ENCODE measurements around the gene LRP5.
"Not testable (repeated sequence)": the region's sequence is repeated elsewhere in the genome, so short reads cannot be mapped to it uniquely, and the experiment has no call there.

The LRP5 gene

GRCh38 chr11:68431984-68432645, 119.7 kb downstream of the LRP5 start:
- H3K4me1 ChIP-seq = peaks cover 68% of the 10 kb centered on the region
- peak overlapping the region; percentile 74 for H3K27ac ChIP-seq
- 0 out of 2 replicates have a peak, but pooled peaks have one; percentile 14 for TF ChIP-seq Cebpa-rat (IDR thresholded peaks at IDR 0.05)
- H3K27me3 ChIP-seq = no peaks in the 10 kb centered on the region; the same call in 1 of the 2 replicates
- peaks cover 100% of the 10 kb centered on the region for H3K36me3 ChIP-seq
- H3K9me3 ChIP-seq = peaks cover 30% of the 10 kb centered on the region
- peak overlapping the region; percentile 91 for H3K4me2 ChIP-seq
- peaks cover 72% of the 10 kb centered on the region for H4K20me1 ChIP-seq
- peak overlapping the region; percentile 64 for H3K9ac ChIP-seq
- peak overlapping the region; percentile 17; the same call in 1 of the 2 replicates for H3K4me3 ChIP-seq

GRCh38 chr11:68432874-68433273, 120.5 kb downstream of the LRP5 start:
- TF ChIP-seq Cebpa-rat (IDR thresholded peaks at IDR 0.05) = no peak
- H3K9me3 ChIP-seq = peaks cover 22% of the 10 kb centered on the region
- H3K4me1 ChIP-seq = peaks cover 76% of the 10 kb centered on the region
- H3K36me3 ChIP-seq = peaks cover 98% of the 10 kb centered on the region
- H3K27ac ChIP-seq = peak overlapping the region; percentile 74; the same call in 1 of the 2 replicates
- H3K27me3 ChIP-seq = no peaks in the 10 kb centered on the region; the same call in 1 of the 2 replicates
- H3K4me2 ChIP-seq = peak overlapping the region; percentile 91
- peak overlapping the region; percentile 64 for H3K9ac ChIP-seq
- peak overlapping the region; percentile 17; the same call in 1 of the 2 replicates for H3K4me3 ChIP-seq
- peaks cover 79% of the 10 kb centered on the region for H4K20me1 ChIP-seq

GRCh38 chr11:68433541-68433940, 121.2 kb downstream of the LRP5 start:
- Histone ChIP-seq H3K4me2 (peak overlapping the region; percentile 91), H3K4me1 (peaks cover 83% of the 10 kb centered on the region), H3K4me3 (no peak overlapping the region), H3K27me3 (no peaks in the 10 kb centered on the region; the same call in 1 of the 2 replicates), H4K20me1 (peaks cover 86% of the 10 kb centered on the region), H3K36me3 (peaks cover 98% of the 10 kb centered on the region), H3K9ac (no peak overlapping the region), H3K9me3 (peaks cover 16% of the 10 kb centered on the region), H3K27ac (peak overlapping the region; percentile 20; the same call in 1 of the 2 replicates)
- no peak for TF ChIP-seq Cebpa-rat (IDR thresholded peaks at IDR 0.05)

DNA sequence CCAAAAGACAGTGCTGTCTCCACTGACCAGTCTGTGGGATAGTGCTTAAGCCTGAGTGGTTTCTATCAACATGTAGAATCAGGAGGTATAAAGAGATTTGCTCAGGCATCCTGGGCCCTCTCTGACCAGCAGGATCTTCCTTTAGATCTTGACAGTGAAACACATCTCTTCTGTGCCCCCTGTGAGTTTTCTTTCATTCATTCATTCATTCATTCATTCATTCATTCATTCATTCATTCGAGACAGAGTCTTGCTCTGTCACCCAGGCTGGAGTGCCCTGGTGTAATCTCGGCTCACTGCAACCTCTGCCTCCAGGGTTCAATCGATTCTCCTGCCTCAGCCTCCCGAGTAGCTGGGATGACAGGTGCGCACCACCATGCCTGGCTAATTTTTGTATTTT, 121.8 kb downstream of the LRP5 start:
- H3K36me3 ChIP-seq = peaks cover 98% of the 10 kb centered on the region
- peaks cover 89% of the 10 kb centered on the region for H3K4me1 ChIP-seq
- peaks cover 92% of the 10 kb centered on the region for H4K20me1 ChIP-seq
- not testable (repeated sequence) for H3K9me3 ChIP-seq, H3K9ac ChIP-seq, H3K4me2 ChIP-seq, H3K27me3 ChIP-seq, H3K4me3 ChIP-seq
- 0 out of 2 replicates have a peak overlapping the region, but pooled peaks have one; percentile 20 for H3K27ac ChIP-seq

DNA sequence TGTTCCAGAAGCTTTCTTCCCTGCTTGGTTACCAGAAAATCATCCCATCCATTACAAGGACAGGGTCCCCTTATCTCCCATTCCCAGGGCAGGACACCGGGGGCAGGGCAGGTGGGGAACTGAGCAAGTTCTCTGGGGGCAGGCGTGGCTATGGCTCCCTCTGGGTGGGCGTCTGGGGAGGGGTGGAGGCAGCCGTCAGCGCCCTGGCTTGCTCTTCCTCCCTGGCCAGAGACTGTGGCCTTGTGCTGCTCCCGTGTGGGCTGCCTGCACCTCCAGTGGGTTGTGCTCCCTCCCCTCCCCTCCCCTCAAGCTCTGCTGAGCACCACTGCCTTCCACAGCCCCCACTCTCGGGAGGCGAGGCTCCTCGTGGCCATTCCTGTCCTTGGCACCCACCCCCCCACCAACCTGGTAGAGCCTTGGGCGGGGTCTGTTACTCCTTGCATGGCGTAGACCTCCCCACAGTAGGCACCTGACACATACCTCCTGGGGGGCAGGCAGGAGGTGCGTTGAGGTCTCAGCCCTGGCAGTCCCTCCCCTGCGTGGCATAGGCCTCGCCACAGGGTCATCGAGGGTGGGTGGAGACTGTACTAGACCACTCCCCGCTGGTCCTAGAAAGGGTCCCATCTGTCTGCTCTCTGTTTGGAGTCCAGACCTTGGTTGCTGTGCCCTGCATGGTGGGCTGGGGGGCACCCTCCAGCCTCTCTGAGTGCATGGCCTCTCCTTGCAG, 123.9 kb downstream of the LRP5 start:
- peaks cover 92% of the 10 kb centered on the region for H3K36me3 ChIP-seq
- H3K27ac ChIP-seq = peak overlapping the region; percentile 68
- peaks cover 98% of the 10 kb centered on the region for H4K20me1 ChIP-seq
- no peaks in the 10 kb centered on the region for H3K27me3 ChIP-seq
- H3K4me1 ChIP-seq = peaks cover 96% of the 10 kb centered on the region
- no peaks in the 10 kb centered on the region for H3K9me3 ChIP-seq
- H3K4me2 ChIP-seq = peak overlapping the region; percentile 88
- H3K4me3 ChIP-seq = no peak overlapping the region
- no peak for TF ChIP-seq Cebpa-rat (IDR thresholded peaks at IDR 0.05)
- peak overlapping the region; percentile 65 for H3K9ac ChIP-seq

- peak overlapping the region; percentile 68 for H3K27ac ChIP-seq
- peaks cover 98% of the 10 kb centered on the region for H4K20me1 ChIP-seq
- no peaks in the 10 kb centered on the region for H3K27me3 ChIP-seq
- peaks cover 96% of the 10 kb centered on the region for H3K4me1 ChIP-seq
- 0 out of 2 replicates have a peak overlapping the region, but pooled peaks have one; percentile 5 for H3K4me3 ChIP-seq
- no peaks in the 10 kb centered on the region for H3K9me3 ChIP-seq
- peak overlapping the region; percentile 88 for H3K4me2 ChIP-seq
- H3K36me3 ChIP-seq = peaks cover 85% of the 10 kb centered on the region
- H3K9ac ChIP-seq = peak overlapping the region; percentile 65
- no peak for TF ChIP-seq Cebpa-rat (IDR thresholded peaks at IDR 0.05)
These were observed 124.9 kb downstream of the LRP5 start for GRCh38 chr11:68436985-68437926.

GRCh38 chr11:68437927-68438657, 125.7 kb downstream of the LRP5 start:
- Histone ChIP-seq H3K4me1 (peaks cover 96% of the 10 kb centered on the region), H3K36me3 (peaks cover 85% of the 10 kb centered on the region), H3K4me3 (0 out of 2 replicates have a peak overlapping the region, but pooled peaks have one; percentile 5), H3K27ac (peak overlapping the region; percentile 68), H3K9me3 (no peaks in the 10 kb centered on the region), H4K20me1 (peaks cover 97% of the 10 kb centered on the region), H3K4me2 (peak overlapping the region; percentile 88), H3K27me3 (no peaks in the 10 kb centered on the region), H3K9ac (0 out of 2 replicates have a peak overlapping the region, but pooled peaks have one; percentile 65)
- no peak for TF ChIP-seq Cebpa-rat (IDR thresholded peaks at IDR 0.05)

DNA sequence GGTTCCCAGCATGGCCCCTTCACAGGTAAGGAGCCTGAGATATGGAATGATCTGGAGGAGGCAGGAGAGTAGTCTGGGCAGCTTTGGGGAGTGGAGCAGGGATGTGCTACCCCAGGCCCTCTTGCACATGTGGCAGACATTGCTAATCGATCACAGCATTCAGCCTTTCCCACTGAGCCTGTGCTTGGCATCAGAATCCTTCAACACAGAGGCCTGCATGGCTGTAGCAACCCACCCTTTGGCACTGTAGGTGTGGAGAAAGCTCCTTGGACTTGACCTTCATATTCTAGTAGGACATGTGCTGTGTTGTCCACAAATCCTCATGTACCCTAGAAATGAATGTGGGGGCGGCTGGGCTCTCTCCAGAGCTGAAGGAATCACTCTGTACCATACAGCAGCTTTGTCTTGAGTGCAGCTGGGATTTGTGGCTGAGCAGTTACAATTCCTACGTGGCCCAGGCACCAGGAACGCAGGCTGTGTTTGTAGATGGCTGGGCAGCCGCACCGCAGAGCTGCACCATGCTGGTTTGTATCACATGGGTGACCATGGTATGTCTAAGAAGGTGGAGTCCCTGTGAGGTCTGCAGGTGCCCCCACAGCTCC, 126.4 kb downstream of the LRP5 start:
- Histone ChIP-seq H4K20me1 (peaks cover 90% of the 10 kb centered on the region), H3K4me1 (peaks cover 94% of the 10 kb centered on the region), H3K9ac (peak overlapping the region; percentile 15; the same call in 1 of the 2 replicates), H3K9me3 (no peaks in the 10 kb centered on the region), H3K27ac (peak overlapping the region; percentile 20; the same call in 1 of the 2 replicates), H3K36me3 (peaks cover 82% of the 10 kb centered on the region), H3K27me3 (no peaks in the 10 kb centered on the region), H3K4me3 (0 out of 2 replicates have a peak overlapping the region, but pooled peaks have one; percentile 1), H3K4me2 (peak overlapping the region; percentile 88)
- no peak for TF ChIP-seq Cebpa-rat (IDR thresholded peaks at IDR 0.05)
